Stimulated activated CD4-positive, alpha-beta T cell treated with anti-CD3 and anti-CD28 coated beads, Interleukin-12 subunit alpha, Interleukin-12 subunit beta, amount 100 ng/mL, for 24 hours (primary cell): ENCODE data around the gene ABCA7.

Source experiments
- DNase-seq, 2 experiments: peaks; one replicate each; pipeline ENCODE4 v3.0.0-alpha.2; 2020; ENCODE audit warnings: low read depth in 2 of 2

ABCA7 gene

GRCh38 chr19:1086613-1087012 is 46.7 kb downstream of the ABCA7 start:
- no peak for DNase-seq

GRCh38 chr19:1087813-1088415 is 48.0 kb downstream of the ABCA7 start:
- no peak for DNase-seq

GRCh38 chr19:1088416-1089010 is 48.6 kb downstream of the ABCA7 start:
- no peak for DNase-seq

- no peak for DNase-seq
Measured at GRCh38 chr19:1089126-1089771, 49.3 kb downstream of the ABCA7 start.

GRCh38 chr19:1089891-1090290 is 50.0 kb downstream of the ABCA7 start:
- DNase-seq = no peak

GRCh38 chr19:1090731-1091543 is 51.0 kb downstream of the ABCA7 start:
- DNase-seq = no peak

- no peak for DNase-seq
Measured at GRCh38 chr19:1091544-1092175, 51.8 kb downstream of the ABCA7 start.

GRCh38 chr19:1093330-1093729 is 53.4 kb downstream of the ABCA7 start:
- DNase-seq = no peak

- no peak for DNase-seq
Measured at GRCh38 chr19:1093811-1094553, 54.1 kb downstream of the ABCA7 start.

- no peak for DNase-seq
Measured at GRCh38 chr19:1094655-1094977, 54.7 kb downstream of the ABCA7 start.

- peak; percentile 94 to 95 for DNase-seq
Measured at GRCh38 chr19:1094978-1095701, 55.2 kb downstream of the ABCA7 start, which contains the start of gene POLR2E. Gene POLR2E (minus strand): TSS chr19:1095375. CDS start chr19:1095315, 60 bp downstream.

GRCh38 chr19:1097810-1098176 is 57.9 kb downstream of the ABCA7 start:
- no peak for DNase-seq

- DNase-seq = no peak
Measured at GRCh38 chr19:1098177-1099051, 58.5 kb downstream of the ABCA7 start.

- no peak for DNase-seq
Measured at GRCh38 chr19:1101337-1101698, 61.4 kb downstream of the ABCA7 start.

- DNase-seq = peak in 1 of 2 experiments; percentile 50
Measured at GRCh38 chr19:1102407-1103131, 62.7 kb downstream of the ABCA7 start.

GRCh38 chr19:1103132-1103707 is 63.3 kb downstream of the ABCA7 start:
- DNase-seq = no peak

GRCh38 chr19:1103708-1104310 is 63.9 kb downstream of the ABCA7 start, which contains the start of gene GPX4:
Gene GPX4 (plus strand): TSS chr19:1103994. CDS start chr19:1104044, 50 bp downstream.
- DNase-seq = peak; percentile 96 to 98
